Subcutaneous adipose tissue (tissue), 4 donors: ENCODE data around the gene HPS4. TPM values are rescaled to one million over a fixed set of nuclear protein-coding genes. Genes with fewer than 3 reads are reported as not detected.

ENCODE experiments used
- total RNA-seq, 4 donors: library from RNA; depleted of rRNA; stranded (reverse); fragments of >200 nt; gene quantifications; one replicate each; pipeline ENCODE4 v1.1.0, GENCODE V29; 2016
- TF ChIP-seq, protein P1 (sequence below): fragments of 450-650 bp; IDR thresholded peaks from one replicate; pipeline ENCODE4 v1.5.1; 2016; ENCODE audit warnings: low read depth, mild to moderate bottlenecking, control low read depth, antibody characterized with exemption, moderate library complexity

Gene HPS4
- total RNA-seq, 4 donors from 2014 or later = 29.0 to 32.8 (median 31.6) TPM

DNA sequence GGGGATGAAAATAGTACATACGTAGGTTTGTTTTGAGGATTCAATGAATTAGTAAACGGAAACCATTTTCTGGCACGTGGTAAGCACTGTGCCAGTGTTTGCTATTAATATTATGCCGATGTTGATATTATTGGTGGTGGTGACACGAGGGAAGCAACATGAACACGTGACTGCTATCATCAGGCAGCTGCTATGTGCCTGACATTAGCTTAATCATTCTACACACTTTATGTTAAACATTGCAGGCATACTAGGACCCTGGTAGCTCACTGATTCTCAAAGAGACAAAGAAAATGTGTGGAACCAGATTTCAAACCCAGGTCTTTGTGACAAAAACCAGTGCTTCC lies 750 bp upstream of the HPS4 start:
- TF ChIP-seq, protein P1, sequence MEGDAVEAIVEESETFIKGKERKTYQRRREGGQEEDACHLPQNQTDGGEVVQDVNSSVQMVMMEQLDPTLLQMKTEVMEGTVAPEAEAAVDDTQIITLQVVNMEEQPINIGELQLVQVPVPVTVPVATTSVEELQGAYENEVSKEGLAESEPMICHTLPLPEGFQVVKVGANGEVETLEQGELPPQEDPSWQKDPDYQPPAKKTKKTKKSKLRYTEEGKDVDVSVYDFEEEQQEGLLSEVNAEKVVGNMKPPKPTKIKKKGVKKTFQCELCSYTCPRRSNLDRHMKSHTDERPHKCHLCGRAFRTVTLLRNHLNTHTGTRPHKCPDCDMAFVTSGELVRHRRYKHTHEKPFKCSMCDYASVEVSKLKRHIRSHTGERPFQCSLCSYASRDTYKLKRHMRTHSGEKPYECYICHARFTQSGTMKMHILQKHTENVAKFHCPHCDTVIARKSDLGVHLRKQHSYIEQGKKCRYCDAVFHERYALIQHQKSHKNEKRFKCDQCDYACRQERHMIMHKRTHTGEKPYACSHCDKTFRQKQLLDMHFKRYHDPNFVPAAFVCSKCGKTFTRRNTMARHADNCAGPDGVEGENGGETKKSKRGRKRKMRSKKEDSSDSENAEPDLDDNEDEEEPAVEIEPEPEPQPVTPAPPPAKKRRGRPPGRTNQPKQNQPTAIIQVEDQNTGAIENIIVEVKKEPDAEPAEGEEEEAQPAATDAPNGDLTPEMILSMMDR = no peak

DNA sequence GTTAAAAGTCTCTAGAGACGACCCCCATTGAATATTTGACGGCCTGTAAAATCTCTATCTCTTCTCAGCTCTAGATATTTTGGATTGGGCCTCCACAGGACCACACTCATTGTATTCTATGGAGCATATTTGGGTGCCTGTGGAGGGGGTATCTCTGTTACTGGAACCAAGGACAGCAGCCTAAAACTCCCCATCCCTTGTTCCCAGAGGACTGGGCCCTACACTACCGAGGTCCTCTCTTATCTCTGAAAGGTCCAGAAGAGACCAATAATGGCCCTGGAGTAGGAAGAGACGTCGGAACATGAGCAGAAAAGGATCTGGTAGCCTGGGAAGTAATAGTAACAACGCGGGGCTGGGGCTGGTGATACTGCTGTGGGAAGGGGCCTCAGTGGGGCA lies 542 bp downstream of the HPS4 start:
- TF ChIP-seq, protein P1 = no peak

DNA sequence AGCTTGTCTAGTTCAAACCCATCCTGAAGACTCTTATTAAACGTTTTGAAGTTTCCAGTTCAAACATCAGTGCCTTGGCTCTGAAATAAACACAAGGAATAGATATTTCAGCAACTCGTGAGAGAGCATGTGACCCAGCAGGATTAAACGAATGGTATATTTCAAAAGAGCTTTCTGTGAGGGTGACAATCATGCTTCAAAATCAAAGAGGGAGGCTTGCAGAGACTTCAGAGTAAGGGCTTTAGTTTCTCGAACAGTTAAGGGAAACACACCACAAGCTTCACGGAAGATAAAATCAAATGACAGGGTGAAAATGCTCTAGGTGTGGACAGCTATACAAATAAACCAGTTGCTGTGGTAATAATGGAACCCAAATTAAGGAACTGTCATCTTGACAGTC lies 1.4 kb downstream of the HPS4 start:
- TF ChIP-seq, protein P1 = no peak

DNA sequence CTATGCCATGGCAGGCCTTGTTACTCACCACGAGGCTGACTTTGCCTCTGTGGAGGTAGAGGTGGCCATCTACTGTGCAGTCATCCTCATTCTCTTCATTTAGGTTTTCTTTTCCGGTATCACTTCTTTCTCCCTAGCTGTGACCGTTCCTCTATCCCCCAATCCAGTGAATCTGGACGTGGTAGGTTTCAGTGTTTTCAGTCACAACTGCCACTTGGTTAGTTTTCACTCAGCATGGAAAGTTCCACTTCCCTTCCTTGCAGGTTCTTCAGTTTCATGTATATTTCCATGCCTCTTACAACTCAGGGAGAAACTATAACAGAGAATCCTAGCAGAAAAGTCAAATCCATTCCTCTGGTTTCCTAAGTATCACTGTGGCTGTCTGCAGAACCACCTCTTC lies 1.9 kb downstream of the HPS4 start:
- TF ChIP-seq, protein P1 = no peak

DNA sequence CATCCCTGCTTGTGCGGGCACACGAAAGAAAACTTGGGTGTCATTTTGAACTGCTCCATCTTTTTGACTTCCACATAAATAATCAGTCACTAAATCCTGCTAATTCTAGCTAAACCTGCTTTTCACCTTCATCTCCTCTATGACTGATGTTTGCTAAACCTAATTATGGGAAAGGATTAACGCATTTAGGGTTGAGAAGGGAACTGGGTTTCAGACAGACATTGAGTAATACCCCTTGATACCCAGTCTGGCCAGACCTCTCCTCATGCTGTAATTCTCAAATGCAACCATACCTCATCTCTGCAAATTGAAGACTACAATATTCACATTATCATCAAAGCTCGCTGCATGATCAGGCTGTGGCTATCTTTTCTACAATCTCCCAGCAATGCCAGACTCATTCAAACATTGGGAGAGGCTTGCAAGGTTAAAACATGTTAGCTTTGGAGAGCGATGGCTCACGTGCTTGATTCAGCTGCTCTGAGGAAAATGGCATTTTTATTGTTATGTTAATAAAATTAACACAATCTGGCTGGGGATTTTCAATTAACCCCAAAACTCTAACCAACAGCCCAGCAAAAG lies 2.4 kb downstream of the HPS4 start:
- TF ChIP-seq, protein P1 = no peak

DNA sequence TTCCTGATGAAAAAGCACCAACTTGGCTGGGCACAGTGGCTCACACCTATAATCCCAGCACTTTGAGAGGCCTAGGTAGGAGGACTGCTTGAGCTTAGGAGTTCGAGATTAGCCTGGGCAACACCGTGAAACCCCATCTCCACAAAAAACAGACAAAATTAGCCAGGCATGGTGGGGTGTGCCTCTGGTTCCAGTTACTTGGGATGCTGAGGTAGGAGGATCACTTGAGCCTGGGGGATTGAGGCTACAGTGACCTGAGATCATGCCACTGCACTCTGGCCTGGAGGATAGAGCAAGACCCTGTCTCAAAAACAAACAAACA lies 3.0 kb downstream of the HPS4 start:
- TF ChIP-seq, protein P1 = no peak

DNA sequence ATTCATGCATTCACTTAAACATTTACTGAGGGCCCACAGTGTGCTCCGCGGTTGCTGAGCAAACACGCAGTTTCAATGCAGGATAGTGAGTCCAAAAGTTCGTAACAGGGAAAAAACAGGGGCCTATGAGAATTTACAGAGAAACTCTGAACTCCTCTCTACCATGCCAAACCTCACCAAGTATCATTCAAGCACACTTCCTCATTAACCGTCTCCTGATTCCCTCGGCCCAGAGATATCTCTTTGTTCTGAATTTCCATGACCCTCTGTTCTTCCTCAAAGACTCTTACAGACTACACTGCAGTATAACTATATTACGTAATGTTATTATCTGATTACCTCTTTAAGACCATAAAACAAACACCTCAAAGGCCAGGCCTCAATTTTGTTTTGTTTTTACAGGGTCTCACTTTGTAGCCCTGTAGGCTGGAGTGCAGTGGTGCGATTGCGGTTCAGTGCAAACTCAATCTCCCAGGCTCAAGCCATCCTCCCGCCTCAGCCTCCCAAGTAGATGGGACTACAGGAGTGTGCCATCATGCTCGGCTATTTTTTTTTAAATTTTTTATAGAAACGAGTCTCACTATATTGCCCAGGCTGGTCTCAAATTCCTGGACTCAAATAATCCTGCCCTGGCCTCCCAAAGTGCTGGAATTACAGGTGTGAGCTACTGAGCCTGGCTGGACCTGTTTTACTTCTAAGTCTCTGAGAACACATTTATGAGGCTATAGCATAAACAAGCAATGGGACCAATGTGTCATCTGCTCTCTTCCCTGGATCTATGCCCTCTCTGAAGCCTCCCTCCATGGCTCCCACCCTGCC lies 3.6 kb downstream of the HPS4 start:
- TF ChIP-seq, protein P1 = no peak
